ENCODE measurements around the gene TSHZ2.
"Not testable (repeated sequence)": the region's sequence is repeated elsewhere in the genome, so short reads cannot be mapped to it uniquely, and the experiment has no call there.

GRCh38 chr20:53366928-53367327 is 394.8 kb downstream of the TSHZ2 start:
- not testable (repeated sequence) for TF ChIP-seq CTCF, POLR2AphosphoS5 (IDR thresholded peaks at IDR 0.05)
